AG09319 (cell line): ENCODE measurements around the gene KRTAP4-16.
"Not testable (repeated sequence)": the region's sequence is repeated elsewhere in the genome, so short reads cannot be mapped to it uniquely, and the experiment has no call there.

Source experiments
- DNase-seq: peaks from one replicate; pipeline ENCODE4 v3.0.0-alpha.2; 2010; ENCODE audit warnings: low read depth; ENCODE audit errors: extremely low read depth
- TF ChIP-seq, protein P1 (sequence below): IDR thresholded peaks from 2 replicates; pipeline ENCODE4 v1.5.1; 2011; ENCODE audit warnings: low read depth, mild to moderate bottlenecking, inconsistent platforms, low read length, moderate library complexity

KRTAP4-16 gene

GRCh38 chr17:41144846-41145245 lies 42.8 kb upstream of the KRTAP4-16 start:
- DNase-seq: no peak
- TF ChIP-seq, protein P1, sequence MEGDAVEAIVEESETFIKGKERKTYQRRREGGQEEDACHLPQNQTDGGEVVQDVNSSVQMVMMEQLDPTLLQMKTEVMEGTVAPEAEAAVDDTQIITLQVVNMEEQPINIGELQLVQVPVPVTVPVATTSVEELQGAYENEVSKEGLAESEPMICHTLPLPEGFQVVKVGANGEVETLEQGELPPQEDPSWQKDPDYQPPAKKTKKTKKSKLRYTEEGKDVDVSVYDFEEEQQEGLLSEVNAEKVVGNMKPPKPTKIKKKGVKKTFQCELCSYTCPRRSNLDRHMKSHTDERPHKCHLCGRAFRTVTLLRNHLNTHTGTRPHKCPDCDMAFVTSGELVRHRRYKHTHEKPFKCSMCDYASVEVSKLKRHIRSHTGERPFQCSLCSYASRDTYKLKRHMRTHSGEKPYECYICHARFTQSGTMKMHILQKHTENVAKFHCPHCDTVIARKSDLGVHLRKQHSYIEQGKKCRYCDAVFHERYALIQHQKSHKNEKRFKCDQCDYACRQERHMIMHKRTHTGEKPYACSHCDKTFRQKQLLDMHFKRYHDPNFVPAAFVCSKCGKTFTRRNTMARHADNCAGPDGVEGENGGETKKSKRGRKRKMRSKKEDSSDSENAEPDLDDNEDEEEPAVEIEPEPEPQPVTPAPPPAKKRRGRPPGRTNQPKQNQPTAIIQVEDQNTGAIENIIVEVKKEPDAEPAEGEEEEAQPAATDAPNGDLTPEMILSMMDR: no peak

DNA sequence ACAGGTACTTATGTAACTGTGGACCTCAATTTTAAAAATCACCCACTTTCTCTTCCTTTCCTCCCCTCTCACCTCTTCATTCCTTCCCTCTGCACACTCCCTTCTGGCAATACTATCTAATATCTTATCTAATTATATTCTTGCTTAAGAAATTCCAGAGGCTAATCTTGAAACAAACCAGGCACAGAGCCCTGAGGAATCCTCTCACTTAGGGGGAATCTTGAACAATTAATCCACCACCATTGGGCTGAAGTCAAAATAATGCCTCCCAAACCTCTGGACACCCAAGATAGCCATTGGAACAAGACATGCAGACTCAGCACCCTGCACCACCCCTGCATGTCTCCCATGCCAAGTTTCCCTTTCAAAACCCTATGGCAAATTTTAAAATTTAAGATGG lies 39.4 kb upstream of the KRTAP4-16 start:
- TF ChIP-seq, protein P1: no peak
- no peak for DNase-seq

- peak; percentile 16 for DNase-seq
Measured at GRCh38 chr17:41140360-41141131, 38.5 kb upstream of the KRTAP4-16 start, which contains the start of gene KRTAP4-6. Gene KRTAP4-6, minus strand, starts transcription at chr17:41140544. Its CDS starts 57 bp downstream, at chr17:41140487.

DNA sequence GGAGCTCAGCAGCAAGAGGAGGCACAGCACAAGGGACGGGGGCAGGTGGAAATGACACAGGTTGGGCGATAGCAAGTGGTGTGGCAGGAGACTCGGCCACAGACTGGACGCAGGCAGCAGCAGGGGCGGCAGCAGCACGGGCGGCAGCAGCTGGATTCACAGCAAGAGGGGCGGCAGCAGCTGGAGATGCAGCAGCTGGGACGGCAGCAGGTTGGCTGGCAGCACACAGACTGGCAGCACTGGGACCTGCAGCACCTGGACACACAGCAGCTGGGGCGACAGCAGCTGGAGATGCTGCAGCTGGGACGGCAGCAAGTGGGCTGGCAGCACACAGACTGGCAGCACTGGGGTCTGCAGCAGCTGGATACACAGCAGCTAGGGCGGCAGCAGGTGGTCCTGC lies 37.9 kb upstream of the KRTAP4-16 start:
- DNase-seq: not testable (repeated sequence)

More at GRCh38 chr17:41140360-41141131, 38.5 kb upstream of the KRTAP4-16 start, which contains the start of gene KRTAP4-6:
- TF ChIP-seq, protein P1: no peak

DNA sequence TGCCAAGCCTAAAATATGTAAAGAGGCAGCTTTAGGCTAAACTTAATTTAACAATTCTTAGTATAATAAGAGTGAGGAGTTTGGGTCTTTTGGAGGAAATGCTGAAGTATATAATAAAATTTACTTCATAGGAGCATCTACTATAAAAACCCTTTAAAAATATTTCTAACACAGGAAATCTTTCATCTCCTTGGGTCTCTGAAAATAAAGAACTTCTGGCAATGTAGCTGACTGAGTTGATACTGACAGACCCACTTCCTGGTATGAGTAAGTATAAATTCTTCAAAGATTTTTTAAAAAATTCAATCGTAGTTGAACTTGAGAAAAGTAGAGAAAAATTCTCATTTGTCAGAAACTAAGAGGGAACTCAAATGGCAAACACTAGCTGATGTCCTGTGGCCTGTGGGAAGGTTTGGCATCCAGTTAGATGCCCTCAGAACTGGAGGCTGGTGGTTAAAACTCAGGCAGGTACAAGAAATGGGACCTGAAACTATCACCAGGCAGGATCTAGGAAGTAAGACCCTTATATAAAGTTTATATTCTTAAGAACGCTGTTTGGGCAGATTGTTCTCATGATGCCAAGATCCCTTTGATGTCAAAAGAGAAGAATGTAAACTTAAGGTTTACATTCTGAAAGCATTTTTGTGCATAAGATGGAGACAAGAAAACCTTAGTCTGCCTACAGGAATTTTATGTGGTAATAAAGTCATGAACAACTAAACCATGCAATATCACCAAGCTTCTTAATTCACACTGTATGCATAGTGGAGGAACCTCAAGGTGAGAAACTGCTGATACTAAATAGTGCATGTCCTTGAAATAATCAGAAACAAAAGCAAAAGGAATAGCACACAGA lies 32.1 kb upstream of the KRTAP4-16 start:
- no peak for DNase-seq
- TF ChIP-seq, protein P1: no peak

DNA sequence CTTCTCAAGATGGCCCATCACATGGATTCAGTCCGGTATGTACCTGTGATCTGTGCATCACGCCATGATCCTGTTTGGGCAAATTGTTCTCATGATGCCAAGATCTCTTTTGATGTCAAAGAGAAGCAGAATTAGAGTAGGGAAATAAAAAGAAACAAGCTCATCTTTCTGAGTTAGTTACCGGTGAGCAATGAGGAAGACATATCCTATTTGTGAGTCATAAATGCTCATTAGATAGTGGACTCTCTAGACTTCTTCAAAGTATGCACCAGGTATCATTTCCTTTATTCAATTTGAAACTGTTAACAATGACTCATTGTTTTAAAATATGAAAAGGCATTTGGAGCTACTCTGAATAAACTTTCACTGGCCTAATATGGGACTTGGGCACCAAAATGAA lies 30.0 kb upstream of the KRTAP4-16 start:
- TF ChIP-seq, protein P1: no peak
- DNase-seq: no peak

DNA sequence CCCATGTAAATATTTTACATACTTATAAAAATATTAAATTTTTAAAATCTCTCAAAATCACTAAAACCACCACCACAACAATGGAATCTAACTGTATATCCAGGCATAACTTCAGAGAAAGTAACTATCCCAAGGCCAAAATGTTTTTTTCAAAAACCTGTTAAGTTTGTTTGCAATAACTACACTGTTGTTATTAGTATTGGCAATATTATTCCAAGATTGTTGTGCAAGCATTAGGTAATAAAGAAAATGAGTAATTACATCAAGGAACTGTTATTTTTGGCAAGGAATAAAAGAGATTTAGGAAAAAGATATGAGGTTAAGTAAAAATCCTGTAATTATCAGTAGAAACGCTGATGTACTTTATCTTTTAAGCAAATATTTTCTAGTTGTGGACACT lies 25.4 kb upstream of the KRTAP4-16 start:
- DNase-seq: no peak
- TF ChIP-seq, protein P1: no peak
